NCI-H1930 (cell line): ENCODE results near the gene SNAI3.

Source experiments
- DNase-seq, 2 experiments: peaks; one replicate each; lab custom pipeline; 2025; lab: John Stamatoyannopoulos, UW

SNAI3 gene

DNA sequence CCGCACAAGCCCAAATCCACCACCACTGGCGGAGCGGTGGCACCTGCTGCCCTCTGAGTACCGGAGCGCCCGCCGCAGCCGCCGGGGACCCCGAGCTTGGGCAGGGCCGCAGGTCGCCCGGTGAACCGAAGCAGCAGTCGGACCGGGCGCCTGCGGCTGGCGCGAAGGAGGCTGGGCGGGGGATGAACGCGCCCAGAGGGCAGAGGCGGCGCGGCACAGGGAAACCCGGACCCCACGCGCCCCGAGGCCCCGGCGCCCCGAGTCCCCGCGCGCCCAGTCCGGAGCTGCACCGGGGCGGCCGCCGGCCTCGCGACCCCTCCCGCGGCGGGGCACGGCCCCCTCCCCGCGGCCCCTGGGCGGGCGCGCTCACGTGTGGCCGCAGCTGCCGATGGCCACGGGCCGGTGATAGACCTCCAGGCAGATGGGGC lies 19.5 kb upstream of the SNAI3 start:
- DNase-seq: no peak

DNA sequence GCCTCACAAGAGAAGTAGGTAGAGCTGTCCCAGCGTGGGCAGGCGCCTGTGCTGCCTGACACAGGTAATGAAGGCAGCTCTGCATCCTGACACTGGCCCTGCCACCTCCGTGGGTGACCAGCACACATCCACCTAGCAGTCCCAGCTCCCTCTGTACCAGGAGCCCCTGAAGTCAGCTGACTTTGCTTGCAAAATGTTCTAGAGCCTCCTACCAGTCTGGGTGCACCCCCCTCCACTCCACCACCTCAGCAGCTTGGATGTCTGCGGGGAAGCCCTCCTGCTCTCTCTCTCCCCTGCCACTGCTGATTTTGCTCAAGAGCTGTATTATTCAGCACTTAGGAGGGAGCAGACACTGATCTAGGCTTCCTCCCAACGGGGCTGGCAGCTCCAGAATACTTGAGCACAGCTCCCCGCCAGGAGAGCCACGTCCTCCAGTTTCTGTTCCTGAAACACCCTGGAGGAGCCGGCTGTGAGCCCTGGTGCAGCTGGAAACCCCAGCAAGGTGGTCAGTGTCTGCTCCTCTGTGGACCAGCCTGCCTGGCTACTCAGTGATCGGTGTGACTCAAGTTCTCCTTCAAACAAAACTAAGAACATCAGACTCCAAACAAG lies 18.9 kb upstream of the SNAI3 start:
- no peak for DNase-seq

DNA sequence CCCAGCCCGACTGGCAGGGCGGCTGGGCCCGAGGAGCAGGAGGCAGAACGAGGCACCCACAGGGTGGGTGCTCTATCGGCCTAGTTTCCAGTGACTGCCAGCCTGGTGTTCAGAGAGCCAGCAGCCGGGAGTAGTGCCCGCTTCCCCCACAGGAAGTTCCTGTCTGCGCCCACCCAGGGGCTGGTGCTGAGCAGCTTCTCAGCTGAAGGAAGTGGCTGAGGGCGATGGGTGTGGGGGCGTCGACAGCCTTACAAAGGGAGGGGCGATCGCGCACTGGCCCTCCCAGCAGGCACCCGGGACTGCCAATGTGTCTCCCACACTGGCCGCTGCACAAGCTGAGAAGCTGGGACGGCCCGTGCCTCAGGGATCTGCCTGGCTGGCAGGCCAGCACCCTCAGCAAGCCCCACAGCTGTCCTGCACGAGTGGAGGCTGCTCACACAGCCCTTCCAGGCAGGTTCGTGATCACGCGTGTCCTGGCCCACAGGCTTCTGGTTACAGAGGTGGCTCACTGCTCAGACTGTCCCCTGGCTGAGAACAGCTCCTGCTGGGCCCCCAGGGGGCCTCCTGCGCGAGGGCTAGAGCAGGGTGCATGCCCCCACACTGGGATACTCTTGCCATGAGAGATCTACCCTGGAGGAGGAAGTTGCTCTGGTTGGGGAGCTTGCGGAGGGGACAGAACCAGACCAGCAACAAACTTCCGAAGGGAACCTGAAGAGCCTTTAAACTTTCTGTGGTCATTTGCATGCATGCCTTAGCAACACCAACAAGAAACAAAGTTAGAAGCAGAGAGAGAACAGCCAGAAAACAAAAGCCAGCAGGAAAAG lies 17.4 kb upstream of the SNAI3 start:
- DNase-seq: no peak

DNA sequence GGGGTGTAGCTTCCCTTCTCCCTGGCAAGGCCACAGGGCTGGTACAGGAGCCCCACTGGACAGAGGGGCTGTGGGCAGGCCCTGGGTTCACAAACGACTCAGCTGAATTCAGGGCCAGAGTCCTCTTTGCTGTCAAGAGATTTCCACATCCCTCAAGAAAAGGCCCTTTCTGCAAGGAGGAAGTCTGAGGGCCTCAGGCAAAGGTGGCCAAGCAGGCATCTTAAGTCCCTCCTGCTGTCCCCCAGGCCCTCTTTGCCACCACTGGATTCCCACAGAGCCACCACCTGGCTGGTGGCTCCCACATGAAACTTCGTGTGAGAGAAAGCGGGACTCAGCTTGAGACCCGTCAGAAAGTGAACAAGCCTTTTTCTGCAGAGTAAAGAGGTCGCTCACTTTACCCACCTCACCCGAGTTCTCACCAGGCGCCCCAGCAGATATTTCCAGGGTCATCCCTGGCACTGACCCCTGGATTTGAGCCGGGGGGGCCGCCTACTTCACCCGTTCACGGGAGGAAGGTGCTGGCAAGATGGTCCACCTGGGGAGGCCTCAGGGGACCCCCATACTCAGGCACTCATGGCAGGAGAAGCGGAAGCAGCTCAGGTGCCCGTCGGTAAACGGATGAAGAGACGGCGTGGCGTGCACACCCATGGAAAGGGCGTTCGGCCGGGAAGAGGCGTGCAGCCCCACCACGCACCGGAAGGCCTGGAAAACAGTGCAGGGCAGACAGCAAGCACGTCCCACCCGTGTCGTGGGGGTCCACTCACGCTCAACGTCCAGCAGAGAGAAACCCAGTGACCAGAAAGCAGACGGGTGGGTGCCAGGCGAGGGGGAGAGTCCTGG lies 16.3 kb upstream of the SNAI3 start:
- no peak for DNase-seq

DNA sequence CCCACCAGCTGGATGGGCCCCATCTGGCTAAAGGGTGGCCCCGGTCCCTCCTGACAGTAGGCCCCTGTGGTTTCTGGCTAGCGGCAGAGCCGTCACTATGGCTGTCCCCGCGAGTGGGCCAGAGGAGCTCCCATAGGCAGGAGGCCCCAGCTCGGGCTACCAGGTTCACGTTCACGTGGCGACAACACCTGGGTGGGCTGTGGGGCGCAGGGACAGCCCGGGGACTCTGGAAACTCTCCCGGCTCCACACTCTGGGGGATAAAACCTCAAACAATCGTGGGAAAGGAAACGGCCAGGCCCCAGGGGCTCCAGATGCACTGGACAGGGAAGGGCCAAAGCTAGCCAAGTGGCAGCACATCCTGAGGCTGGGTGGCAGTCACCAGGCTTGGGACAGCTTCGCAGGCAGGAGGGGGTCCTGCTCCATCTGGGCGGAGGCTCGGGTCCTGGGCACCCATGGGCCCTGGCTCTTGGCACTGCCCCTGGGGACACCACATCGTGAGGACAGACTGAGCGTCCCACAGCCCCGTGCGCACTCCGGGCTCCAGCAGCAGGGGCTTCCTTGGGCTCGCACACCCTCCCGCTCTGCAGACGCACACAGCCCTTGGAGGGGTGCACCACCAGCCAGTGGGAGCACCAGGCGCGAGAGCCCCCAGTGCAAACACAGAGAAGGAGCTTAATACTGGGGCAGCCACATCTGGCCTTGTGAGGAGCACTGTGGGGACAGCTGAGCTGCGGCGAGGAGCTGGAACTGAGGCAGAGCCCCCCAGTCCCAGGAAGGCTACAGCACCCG lies 15.5 kb upstream of the SNAI3 start:
- no peak for DNase-seq

DNA sequence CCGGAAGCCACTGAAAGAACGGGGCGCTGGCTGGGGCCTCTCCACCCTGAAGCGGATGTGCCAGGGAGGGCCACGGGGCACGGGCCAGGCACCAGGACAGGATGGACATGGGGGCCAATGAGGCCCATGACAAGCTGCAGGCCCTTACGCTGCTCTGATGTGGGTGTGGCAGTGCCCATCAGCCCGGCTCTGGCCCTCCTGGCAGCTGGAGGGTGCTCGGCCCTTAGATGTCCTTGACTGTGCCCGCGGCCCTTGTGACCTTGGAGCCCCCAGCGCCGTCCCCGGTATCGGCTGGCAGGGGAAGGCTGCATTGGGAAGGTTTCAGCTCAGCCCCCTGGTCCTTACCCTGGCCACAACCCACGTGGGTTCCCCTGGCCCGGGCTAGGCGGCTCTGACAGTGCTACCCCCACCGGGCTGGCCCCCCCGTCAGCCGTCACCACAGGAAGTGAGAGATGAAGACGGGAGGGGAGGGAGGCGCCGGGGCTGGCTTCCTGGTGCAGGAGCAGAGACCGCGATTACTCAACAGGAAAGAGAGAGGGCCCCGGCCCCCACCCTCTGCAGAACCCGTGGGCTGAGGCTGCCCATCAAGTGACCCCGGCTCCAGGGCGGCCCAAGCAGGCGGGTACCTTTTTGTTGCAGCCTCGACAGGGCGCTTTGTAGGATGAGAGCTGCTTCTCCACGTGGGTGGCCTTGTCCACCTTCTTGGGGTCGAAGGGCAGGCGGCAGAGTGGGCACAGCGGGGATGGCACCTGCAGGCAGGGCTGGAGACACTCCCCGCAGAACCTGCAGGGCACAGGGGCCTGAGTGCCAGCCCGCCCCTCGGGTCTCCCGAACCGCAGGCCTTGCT lies 14.6 kb upstream of the SNAI3 start:
- DNase-seq: no peak

DNA sequence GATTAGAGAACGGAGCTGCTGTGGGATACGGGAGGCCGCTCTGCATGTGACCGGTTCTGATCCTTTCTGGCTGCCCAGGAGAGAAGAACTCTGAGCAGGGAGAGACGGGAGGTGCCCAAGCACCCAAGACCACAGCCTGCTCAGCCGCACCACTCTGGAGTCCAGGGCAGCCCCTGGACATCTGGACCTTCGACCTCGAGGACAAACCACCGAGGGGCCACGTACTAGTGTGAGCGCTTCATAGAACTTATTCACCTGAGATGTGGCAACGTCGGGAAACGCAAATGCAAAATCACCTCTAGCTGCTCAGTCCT lies 14.0 kb upstream of the SNAI3 start:
- DNase-seq: no peak

DNA sequence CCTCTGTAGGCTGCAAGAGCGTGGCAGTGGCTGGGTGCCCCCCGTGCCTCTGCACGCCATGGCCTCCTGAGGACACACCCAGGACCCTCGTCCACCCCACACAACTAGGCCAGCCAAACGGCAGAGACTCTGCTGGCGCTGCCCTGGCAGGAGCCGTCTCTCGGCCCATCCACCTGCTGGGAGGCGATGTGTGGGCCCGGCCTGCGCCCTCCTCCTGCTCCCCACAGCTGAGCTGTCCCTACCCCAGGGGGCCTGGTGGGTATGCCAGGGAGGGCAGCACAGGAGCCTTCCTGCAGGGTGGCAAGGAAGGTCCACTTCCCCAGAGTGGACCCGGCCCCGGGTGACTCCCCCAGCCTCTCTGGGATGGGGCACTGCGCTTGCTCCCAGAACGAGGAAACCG lies 12.9 kb upstream of the SNAI3 start:
- DNase-seq: no peak

DNA sequence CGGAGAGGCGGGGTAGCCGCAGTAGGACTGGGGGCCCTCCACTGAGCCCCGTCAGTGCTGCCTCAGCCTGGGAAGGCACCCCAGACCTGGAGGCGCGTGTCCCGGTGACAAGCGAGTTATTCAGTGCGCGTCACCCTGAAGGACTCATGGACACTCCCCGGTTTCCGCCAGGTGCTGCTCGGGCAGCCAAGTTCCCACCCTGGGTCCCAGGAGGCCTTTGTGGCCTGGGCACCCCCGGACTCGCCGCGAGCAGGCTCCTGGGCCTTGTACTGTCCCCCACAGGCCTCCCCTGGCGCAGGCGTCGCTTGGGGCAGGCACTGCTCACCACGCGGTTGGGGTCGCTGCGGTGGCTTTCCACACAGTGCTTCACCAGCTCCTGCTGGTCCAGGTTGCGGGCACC lies 12.3 kb upstream of the SNAI3 start:
- no peak for DNase-seq

DNA sequence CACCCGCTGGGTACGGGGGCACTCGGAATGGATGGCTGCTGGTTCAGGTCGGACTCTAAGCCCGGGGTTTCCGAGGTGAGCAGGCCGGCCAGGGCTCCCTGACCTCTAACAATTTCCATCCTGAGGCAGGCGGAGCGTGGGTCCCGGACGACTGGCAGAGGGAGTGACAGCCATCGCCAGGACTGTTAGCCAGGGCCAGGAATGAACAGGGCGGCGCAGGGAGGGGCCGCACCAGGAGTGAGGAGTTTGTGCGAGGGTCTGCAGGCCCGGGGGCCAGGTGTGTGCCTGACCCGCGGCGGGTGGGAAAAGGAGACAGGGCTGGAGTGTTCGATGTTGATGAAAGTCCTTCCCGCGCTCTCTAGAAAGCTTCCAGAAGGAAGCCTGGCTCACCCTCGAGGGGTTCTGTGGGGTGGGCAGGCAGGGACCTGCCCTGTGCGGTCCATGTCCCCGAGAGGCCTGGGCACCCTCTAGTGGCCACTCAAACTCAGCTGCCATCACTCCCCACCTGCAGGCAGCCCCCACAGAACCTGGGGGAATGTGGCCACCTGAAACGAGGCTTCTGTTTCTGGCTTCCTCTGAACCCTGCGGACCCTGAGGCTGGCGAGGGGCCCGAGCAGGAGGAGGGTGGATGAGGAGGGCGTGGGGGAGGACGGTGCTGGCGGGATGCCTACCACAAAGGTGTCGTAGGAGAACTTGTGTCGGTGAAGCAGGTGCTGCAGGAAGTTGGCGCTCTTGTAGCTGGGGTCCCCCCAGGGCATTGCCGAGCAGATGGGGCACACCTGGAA lies 11.7 kb upstream of the SNAI3 start:
- no peak for DNase-seq

DNA sequence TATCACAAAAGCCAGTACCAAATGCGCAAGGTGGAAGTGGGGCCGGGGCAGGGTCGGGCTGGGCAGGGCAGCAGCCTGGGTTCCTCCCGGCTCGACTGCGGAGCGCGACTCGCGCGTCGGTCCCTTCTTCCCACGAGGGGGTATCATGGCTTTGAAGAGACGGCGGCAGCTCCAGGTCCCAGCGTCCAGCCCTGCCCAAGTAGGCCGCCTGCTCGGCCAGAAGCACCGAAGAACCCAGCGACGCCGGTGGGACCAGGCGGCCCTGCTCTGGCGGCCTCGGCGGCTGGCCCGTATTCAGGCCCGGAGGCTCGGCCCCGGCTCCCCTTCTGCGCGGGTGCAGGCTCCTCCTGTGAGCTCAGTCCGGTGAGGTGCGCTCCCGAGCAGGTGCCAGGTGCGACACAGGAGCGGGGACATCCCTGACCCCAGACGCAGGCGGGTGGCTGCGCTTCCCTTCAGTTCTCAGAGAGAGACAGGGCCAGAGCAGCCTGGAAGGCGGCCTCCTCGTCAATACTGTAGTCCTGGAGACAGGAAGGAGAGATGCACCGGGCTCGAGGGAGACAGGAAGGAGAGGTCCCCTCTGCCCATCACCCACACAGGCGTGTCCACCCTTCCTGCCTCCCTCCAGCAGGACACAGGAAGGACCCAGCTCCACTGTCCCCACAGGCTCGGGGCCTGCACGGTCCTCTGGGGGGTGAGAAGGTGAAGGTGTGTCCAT lies 11.0 kb upstream of the SNAI3 start:
- DNase-seq: no peak

DNA sequence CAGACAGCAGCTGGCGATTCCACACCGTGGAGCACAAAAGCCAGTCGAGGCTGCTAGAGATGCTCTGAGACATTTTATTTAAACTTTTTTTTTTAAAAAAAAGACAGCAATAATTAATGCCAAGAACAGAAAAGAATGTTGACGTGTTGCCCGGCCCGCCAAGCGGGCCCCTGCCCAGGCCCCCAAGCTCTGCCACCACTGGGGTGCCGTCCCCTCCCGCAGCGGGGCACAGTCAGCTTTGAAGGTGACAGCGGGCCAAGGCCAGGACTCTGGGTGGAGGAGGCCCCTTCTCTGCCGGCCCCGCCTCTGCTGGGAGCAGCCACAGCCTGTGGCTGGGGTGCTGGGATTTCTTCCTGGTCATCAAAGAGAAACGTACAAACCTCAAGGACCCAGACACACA lies 10.1 kb upstream of the SNAI3 start:
- DNase-seq: no peak

DNA sequence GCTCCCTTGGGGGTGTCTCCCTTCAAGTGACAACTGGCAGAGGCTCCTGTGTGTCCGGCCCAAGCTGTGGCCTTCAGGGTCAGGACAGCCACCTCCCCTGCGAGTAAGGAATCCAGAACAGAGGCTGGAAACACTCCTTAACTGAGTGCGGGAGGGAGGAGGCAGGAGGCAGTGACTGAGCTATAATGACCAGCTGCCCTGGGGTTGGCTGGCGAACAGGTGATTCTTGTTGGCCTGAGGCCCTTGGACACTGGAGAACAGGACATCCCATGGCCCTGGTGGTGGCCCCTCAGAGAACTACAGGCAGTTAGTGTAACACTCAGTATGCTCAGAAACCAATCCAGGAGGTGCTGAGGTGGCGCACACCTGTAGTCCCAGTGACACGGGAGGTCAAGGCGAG lies 9.4 kb upstream of the SNAI3 start:
- DNase-seq: no peak

DNA sequence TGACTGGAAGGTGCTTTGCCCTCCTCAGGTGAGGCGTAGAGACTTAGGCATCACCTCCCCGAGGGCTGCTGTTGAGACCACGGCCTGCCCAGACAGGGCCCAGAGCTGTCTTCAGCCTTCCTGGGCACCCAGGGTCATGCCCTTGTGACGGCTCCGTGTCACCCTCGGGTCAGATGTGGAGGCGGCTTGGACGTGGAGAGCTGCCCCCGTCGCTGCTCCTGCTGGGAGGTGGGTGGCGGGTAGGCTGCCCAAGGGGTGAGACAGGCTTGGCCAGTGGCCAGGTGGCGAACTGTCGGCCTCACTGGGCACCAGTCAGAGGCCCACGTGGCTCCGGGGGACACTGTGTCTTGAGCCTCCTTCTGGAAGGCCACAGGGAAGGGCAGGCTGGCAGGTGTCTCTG lies 8.9 kb upstream of the SNAI3 start:
- no peak for DNase-seq

DNA sequence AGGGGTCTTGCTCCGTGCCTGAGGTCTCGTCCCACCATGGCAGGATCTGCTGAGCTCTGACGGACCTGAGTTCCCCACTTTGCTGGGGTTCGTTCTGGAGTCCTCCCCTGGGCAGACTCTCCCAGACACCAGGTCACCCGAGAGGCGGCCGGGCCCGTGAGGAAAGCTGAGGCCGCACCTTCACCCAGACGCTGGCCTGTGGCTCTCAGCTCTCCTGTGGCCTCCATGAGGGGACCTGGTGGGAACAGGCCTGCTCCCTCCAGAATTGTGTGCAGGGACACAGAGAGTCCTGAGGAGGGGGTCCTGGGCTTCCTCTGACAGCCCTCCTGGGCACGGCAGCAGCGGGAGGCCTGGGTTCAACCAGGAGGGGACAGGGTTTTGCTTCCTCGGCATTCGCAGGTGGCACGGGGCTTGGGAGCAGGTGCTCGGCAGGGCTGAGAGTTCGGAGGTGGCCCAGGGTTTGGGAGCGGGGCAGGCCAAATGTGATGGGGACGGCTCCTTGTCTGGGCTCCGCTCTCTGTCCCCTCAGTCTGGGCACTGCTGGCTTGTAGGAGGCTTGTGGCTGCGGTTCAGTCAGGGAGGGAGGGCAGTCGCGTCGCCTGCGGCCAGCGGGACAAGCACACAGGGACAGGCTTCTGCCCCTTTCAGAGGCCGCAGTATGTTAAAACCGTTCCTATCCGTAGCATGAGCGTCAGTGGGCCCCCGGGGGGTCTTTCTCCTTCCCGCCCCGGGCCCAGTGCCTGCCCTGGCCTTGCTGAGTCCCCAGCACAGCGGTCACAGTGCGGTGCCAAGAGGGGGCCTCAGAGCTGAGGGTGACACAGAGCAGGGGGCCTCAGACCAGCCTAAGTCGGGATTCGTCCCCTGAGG lies 8.1 kb upstream of the SNAI3 start:
- DNase-seq: no peak

DNA sequence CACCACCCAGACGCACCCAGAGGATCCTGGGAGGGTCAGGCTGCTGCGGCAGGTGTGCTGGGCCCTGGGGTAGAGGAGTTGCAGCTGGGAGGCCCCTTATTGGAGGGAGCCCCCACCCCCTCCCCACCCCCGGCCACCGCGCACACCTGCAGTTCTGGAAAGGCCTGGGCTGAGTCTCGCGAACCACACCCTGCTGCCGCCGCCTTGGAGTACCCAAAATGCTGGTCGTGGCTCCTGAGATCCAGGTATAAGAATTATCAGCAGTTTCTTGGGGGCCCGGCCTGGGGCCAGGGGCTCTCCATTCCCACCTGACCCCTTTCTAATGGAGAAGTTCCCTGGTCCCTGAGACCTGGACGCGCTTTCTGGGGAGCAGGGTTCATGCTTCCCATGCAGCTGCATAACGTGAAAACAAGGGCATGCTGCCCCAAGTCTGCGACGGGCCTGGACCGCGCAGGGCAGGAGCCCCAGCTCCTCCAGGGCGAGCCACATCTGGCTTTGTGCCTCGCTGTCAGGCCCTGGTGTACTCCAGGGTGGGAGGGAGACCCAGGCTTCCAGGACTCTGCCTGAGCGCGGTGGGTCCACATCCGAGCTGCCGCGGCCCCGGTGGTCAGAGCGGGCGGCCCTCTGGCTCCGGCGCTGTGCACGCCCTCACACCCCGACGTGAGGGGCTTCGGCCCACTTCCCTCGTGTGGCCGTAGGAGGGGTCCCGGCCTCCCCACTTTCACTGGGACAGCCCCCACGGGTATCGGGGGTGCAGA lies 7.3 kb upstream of the SNAI3 start:
- no peak for DNase-seq

DNA sequence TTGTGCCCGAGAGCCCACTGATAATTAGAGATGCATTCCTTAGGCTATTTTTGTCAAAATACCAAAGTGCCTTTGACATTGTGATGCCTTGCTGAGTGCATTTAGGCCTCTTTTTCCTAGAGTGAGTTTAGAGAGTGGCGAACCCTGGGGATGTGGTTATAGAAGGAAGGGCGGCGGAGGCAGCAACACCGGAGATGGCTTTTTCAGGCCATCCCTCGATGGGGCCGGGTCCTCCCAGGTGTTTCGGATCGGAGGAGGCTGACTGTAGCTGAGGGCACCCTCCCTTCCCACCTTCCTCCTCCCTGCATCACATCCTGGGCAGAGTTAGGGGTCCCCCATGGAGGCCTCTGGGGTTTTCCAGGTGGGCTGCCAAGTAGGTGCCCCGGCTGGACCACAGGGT lies 6.6 kb upstream of the SNAI3 start:
- no peak for DNase-seq

DNA sequence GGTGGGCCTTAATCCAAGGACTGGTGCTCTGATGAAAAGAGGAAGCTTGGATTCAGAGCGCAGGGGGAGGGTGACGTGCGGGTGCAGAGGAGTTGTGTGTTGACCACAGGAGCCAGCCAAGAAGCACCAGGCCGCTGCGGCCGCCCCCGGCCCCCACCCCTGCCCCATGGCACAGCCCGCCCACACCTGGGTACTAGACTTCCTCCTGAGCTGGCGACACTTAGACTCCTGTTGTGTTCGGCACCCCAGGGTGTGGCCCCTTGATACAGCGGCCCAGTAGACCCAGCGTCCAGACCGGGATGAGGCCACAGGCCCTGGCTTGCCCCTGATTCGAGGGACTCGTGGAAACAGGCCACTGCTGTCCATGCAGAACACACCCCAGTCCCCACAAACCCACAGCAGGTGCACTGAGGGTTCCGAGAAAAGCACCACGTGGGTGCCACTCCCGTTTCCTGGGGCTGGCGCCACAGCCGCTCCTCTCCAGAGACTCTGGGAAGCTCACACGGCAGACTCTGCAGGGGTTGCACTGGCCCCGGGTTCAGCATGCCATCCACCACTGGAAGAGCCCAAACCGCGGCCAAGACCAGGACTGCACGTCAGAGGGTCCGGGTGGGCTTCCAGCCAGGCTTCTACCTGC lies 5.7 kb upstream of the SNAI3 start:
- no peak for DNase-seq
